Keratinocyte (primary cell): ENCODE results near the gene OR6J1. TPM values are rescaled to one million over a fixed set of nuclear protein-coding genes. Genes with fewer than 3 reads are reported as not detected.

Experiments
- DNase-seq: peaks from one replicate; pipeline ENCODE4 v3.0.0-alpha.2; 2011; ENCODE audit warnings: low read depth, missing footprints, low spot score
- FAIRE-seq: peaks from 2 replicates; lab custom pipeline; 2011; peaks lifted over from hg19 to GRCh38; lab: Jason Lieb, UNC
- H2AFZ ChIP-seq: 2 replicates; pipeline ENCODE4 v1.6.0; 2012; ENCODE audit warnings: low read length, control low read depth, inconsistent platforms; ENCODE audit not compliant: control insufficient read depth
- H3K27ac ChIP-seq: 2 replicates; pipeline ENCODE4 v1.5.1; 2011; ENCODE audit warnings: low read length; ENCODE audit not compliant: control insufficient read depth, insufficient read depth
- H3K27me3 ChIP-seq: 3 replicates; pipeline ENCODE4 v1.6.0; 2011; ENCODE audit warnings: low read length; ENCODE audit not compliant: control insufficient read depth, insufficient read depth; ENCODE audit errors: extremely low read depth
- H3K36me3 ChIP-seq, 2 experiments: 2 replicates in 1 of 2; 3 replicates in 1 of 2; pipeline ENCODE4 v1.5.1; 2011; ENCODE audit warnings: low read length in 2 of 2, mild to moderate bottlenecking in 1 of 2; ENCODE audit not compliant: control insufficient read depth in 2 of 2, insufficient read depth in 2 of 2; ENCODE audit errors: extremely low read depth in 1 of 2
- H3K4me1 ChIP-seq: 3 replicates; pipeline ENCODE4 v1.5.1; 2011; ENCODE audit warnings: low read length; ENCODE audit not compliant: control insufficient read depth, insufficient read depth; ENCODE audit errors: extremely low read depth
- H3K4me2 ChIP-seq: 3 replicates; pipeline ENCODE4 v1.6.0; 2011; ENCODE audit warnings: low read depth, low read length; ENCODE audit not compliant: control insufficient read depth, insufficient read depth; ENCODE audit errors: extremely low read depth
- H3K4me3 ChIP-seq, 3 experiments: fragments of 200-600 bp in 1 of 3; sonication (generic) in 1 of 3; 2 replicates in 2 of 3; 3 replicates in 1 of 3; pipeline ENCODE4 v1.5.1; 2011 to 2016; ENCODE audit warnings: low read length in 3 of 3, mild to moderate bottlenecking in 3 of 3, control low read depth in 2 of 3, inconsistent platforms in 1 of 3, low read depth in 1 of 3, mixed read lengths in 1 of 3, mixed run types in 1 of 3, moderate library complexity in 1 of 3; ENCODE audit not compliant: control insufficient read depth in 2 of 3, insufficient read depth in 2 of 3; ENCODE audit errors: extremely low read depth in 1 of 3
- H3K79me2 ChIP-seq: 2 replicates; pipeline ENCODE4 v1.6.0; 2012; ENCODE audit warnings: low read length; ENCODE audit not compliant: control insufficient read depth, insufficient read depth
- H3K9ac ChIP-seq: 3 replicates; pipeline ENCODE4 v1.6.0; 2011; ENCODE audit warnings: low read length; ENCODE audit not compliant: control insufficient read depth, insufficient read depth; ENCODE audit errors: extremely low read depth
- H3K9me1 ChIP-seq: 3 replicates; pipeline ENCODE4 v1.6.0; 2011; ENCODE audit warnings: low read length; ENCODE audit not compliant: control insufficient read depth, insufficient read depth; ENCODE audit errors: extremely low read depth
- H3K9me3 ChIP-seq: 2 replicates; pipeline ENCODE4 v1.5.1; 2012; ENCODE audit warnings: low read depth, low read length; ENCODE audit not compliant: control insufficient read depth
- H4K20me1 ChIP-seq: 3 replicates; pipeline ENCODE4 v1.6.0; 2011; ENCODE audit warnings: low read length; ENCODE audit not compliant: control insufficient read depth, insufficient read depth; ENCODE audit errors: extremely low read depth
- EZH2 ChIP-seq: IDR thresholded peaks from one replicate; pipeline ENCODE4 v1.6.1; 2012; ENCODE audit warnings: inconsistent platforms, mild to moderate bottlenecking, low read length, moderate library complexity
- dilution Hi-C: fragments of 300-500 bp; cut with MboI; formaldehyde crosslinking; loops from one replicate; pipeline ENCODE4 v1.7.0; 2020; ENCODE audit warnings: low sequenced_read_pairs; ENCODE audit not compliant: extremely low pct_ligation_motif_present
- polyA plus RNA-seq, 5 experiments: library from polyadenylated mRNA; depleted of rRNA in 3 of 5; stranded (reverse) in 3 of 5; stranded (forward) in 1 of 5; unstranded in 1 of 5; fragments of >200 nt; gene quantifications; 1 replicate in 1 of 5; 2 replicates in 3 of 5; 3 replicates in 1 of 5; pipeline versions ENCODE4 v1.2.1 to v1.2.3, GENCODE V29; 2011 to 2012; ENCODE audit warnings: missing spikeins in 2 of 5, low read depth in 1 of 5, low replicate concordance in 1 of 5
- TF ChIP-seq, protein P1 (sequence below), 3 experiments: IDR thresholded peaks in 1 of 3; conservative IDR thresholded peaks in 1 of 3; optimal IDR thresholded peaks in 1 of 3; 2 replicates in 2 of 3; 3 replicates in 1 of 3; pipeline versions ENCODE3 to v1.5.1; 2011; ENCODE audit warnings: low read length in 3 of 3, mild to moderate bottlenecking in 3 of 3, moderate library complexity in 2 of 3, control low read depth in 1 of 3, inconsistent platforms in 1 of 3; ENCODE audit not compliant: insufficient read depth in 2 of 3; ENCODE audit errors: extremely low read depth in 1 of 3

The OR6J1 gene
- polyA plus RNA-seq, 1 donor (not counting 4 experiments of a cell fraction or from before 2014, with no cell fraction given) = not detected

DNA sequence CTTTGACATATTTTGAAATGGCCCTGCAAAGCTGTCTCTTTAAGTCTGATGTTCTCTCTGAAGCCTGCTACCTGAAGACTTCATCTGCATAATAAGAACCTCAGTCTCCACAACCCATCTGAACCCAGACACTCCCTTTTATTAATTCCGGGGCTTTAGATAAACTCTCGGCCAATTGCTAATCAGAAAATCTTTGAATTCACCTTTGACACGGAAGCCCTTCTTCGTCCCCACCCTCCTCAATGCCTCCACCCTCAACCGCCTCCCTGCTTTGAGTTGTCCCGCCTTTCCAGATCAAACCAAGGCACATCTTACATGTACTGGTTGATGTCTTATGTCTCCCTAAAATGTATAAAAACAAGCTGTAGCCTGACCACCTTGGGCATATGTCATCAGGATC, 17.6 kb downstream of the OR6J1 start:
- Histone ChIP-seq H3K4me2 (no peak overlapping the region), H3K4me1 (no peaks in the 10 kb centered on the region), H3K9ac (no peak overlapping the region), H3K9me1 (no peaks in the 10 kb centered on the region), H3K4me3 (no peak overlapping the region), H3K36me3 (no peaks in the 10 kb centered on the region), H3K9me3 (no peaks in the 10 kb centered on the region), H3K27ac (no peak overlapping the region), H4K20me1 (no peaks in the 10 kb centered on the region), H2AFZ (no peak overlapping the region), H3K27me3 (no peaks in the 10 kb centered on the region), H3K79me2 (no peaks in the 10 kb centered on the region)
- dilution Hi-C loops = no loop called here
- FAIRE-seq (no peak), DNase-seq (no peak)
- TF ChIP-seq, protein P1, sequence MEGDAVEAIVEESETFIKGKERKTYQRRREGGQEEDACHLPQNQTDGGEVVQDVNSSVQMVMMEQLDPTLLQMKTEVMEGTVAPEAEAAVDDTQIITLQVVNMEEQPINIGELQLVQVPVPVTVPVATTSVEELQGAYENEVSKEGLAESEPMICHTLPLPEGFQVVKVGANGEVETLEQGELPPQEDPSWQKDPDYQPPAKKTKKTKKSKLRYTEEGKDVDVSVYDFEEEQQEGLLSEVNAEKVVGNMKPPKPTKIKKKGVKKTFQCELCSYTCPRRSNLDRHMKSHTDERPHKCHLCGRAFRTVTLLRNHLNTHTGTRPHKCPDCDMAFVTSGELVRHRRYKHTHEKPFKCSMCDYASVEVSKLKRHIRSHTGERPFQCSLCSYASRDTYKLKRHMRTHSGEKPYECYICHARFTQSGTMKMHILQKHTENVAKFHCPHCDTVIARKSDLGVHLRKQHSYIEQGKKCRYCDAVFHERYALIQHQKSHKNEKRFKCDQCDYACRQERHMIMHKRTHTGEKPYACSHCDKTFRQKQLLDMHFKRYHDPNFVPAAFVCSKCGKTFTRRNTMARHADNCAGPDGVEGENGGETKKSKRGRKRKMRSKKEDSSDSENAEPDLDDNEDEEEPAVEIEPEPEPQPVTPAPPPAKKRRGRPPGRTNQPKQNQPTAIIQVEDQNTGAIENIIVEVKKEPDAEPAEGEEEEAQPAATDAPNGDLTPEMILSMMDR (optimal IDR thresholded peaks at IDR 0.05 in 1 of 3, IDR thresholded peaks at IDR 0.05 in 1 of 3, conservative IDR thresholded peaks at IDR 0.05 in 1 of 3; ENCODE audit: extremely low read depth in 1 of 3, insufficient read depth in 2 of 3, low read length in 3 of 3) = no peak
- TF ChIP-seq EZH2 = no peak

DNA sequence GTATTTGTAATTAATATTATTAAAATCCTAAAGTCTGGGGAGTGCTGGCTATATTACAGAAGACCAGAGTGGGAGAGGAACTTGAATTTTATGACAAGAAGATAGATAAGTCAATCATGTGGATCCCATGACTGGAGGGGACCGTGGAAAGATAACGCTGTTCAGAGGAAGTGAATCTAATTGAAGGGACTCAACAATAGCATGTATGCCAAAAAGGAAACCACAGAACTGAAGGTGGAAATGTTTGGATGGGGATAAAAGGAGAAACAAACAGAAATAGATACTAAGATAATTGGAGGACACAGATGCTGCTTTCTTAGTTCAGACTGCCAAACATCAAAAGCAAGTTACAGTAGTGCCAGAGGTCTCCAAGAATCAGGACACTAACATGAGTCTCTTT, 21.1 kb downstream of the OR6J1 start:
- H3K27me3 ChIP-seq = no peaks in the 10 kb centered on the region
- no peaks in the 10 kb centered on the region for H3K36me3 ChIP-seq
- H3K9me3 ChIP-seq = no peaks in the 10 kb centered on the region
- DNase-seq (no peak), FAIRE-seq (no peak)
- TF ChIP-seq EZH2 = no peak
- TF ChIP-seq, protein P1 (optimal IDR thresholded peaks at IDR 0.05 in 1 of 3, IDR thresholded peaks at IDR 0.05 in 1 of 3, conservative IDR thresholded peaks at IDR 0.05 in 1 of 3; ENCODE audit: extremely low read depth in 1 of 3, insufficient read depth in 2 of 3, low read length in 3 of 3) = no peak
- dilution Hi-C loops = no loop called here
- no peaks in the 10 kb centered on the region for H3K9me1 ChIP-seq
- H3K27ac ChIP-seq = no peak overlapping the region
- H3K4me3 ChIP-seq = no peak overlapping the region
- no peaks in the 10 kb centered on the region for H3K79me2 ChIP-seq
- H4K20me1 ChIP-seq = no peaks in the 10 kb centered on the region
- no peak overlapping the region for H2AFZ ChIP-seq
- no peak overlapping the region for H3K4me2 ChIP-seq
- no peaks in the 10 kb centered on the region for H3K4me1 ChIP-seq
- no peak overlapping the region for H3K9ac ChIP-seq
